Medulla oblongata (tissue), 1 donor: Measurements from ENCODE around the gene DOCK8.

Experiments used
- DNase-seq: peaks from one replicate; pipeline ENCODE4 v3.0.0-alpha.2; 2015; ENCODE audit errors: extremely low spot score

DOCK8 gene

DNA sequence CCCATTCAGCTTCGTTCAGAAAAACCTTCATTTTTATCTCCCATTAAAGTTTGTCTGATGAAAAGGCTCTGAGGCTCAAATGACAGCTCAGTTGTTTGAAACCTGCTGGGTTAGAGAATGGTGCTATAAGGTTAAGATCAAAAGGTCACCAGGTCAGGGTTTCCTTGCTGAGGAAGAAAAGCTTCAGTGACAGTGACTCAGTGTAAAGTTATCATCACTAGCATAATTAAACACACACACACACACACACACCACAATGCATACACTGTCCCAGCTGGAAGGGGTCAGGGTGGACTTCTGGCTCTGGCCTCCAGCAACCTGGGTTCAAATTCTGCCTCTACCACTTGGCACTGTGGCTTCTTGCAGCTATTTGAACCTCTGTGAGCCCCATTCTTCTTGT, 281.1 kb downstream of the DOCK8 start:
- DNase-seq: no peak

- DNase-seq: no peak
Observed at GRCh38 chr9:503326-503725, 288.7 kb downstream of the DOCK8 start.

DNA sequence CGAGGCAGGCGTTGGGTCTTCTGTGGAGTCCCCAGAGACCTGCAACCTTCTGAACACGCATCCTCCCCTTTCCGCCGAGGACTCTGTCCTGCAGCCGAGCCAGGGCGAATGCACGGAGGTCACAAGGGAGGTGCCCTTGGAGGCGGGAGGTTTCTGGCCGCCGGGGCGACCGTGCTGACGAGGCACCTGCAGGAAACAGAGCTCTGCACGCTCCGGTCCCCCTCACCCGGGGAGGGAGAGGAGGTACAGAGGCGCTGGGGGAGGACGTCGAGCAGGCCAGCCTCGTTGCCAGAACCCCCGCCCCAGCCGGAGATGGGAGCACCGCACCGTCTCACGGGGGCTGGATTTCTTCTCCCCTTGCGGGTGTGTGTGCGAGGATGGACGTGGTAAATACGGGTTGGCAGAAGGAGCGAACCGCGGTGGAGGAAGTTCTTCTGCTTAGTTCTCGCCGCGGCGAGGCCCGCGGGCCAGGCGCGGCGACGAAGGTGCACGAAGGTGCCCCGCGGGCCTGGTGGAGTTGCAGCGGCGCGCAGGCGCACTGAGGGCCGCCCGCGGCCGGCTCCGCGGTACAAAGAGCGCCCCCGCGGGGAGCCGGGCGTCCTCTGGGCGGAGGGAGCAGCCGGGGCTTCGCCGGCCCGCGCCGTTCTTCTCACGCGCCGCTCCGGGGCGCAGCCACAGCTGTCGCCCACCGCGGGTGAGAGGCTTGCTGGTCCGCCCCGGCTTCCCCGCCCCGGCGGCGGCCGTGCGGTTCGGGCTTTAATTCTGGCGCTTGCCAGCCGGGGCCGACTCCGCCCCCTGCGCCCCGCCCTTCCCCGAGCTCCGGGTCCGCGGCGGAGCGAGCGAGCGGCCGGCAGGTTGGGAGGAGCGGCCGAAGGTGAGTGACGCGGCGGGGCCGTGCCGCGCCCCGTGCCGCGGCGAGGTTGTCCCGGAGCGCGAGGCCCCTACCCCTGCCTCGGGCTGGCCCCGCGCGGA, 289.5 kb downstream of the DOCK8 start, which contains the start of gene KANK1:
TSS of gene KANK1 (plus strand) at position 815 of the 972 bp plus-strand sequence.
- peak; percentile 79 for DNase-seq

GRCh38 chr9:504921-505740, 290.5 kb downstream of the DOCK8 start:
- peak; percentile 21 for DNase-seq

DNA sequence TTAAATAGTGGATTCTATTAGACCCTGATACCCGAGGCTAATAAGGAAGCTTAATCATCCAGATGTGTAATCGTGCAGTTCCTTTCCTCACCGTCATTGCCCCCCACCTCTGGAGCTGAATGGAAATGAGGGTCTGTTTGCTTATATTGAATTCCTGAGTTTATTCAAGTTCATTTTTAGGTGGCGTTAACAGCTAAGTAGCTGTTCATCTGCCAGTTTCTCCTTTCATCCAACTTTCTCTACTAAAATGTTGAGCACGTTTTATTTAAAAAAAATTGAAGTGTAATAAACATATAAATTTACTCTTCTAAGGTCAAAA, 291.0 kb downstream of the DOCK8 start:
- DNase-seq: no peak

DNA sequence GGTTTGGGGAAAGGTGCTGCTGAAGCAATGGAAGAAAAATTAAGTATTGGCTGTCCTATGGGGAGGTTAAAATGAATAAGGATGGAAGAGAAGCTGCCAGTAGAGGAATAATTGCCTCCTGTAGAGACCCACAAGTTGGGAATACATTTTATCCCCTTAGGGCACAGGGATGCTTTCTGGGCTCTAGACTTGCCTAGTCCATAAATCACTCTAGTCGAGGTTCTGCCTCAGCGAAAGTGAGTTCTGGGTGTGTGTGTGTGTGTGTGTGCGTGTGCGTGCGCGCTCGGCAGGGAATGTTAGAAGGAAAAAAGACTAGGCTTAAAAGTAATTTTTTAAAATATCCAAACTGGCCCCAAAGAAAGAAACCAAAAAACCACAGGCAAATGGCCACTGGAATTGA, 291.6 kb downstream of the DOCK8 start:
- no peak for DNase-seq

DNA sequence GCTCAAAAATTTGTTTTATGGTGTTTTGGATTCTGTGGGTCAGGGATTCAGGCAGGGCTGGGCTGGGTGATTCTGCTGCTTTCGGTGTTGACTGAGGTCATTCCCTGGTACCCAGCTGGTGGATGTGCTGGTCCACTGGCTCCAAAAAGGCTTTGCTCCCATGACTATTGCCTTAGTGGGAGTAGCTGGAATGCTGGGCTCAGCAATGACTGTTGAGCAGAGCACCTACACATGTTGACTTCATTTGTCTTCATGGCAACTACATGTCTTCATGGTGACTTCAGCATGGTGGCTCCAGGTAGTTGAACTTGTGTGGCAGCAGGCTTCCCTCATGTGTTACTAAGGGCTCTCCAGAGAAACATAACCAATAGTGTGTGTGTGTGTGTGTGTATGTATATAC, 297.2 kb downstream of the DOCK8 start:
- DNase-seq: no peak

DNA sequence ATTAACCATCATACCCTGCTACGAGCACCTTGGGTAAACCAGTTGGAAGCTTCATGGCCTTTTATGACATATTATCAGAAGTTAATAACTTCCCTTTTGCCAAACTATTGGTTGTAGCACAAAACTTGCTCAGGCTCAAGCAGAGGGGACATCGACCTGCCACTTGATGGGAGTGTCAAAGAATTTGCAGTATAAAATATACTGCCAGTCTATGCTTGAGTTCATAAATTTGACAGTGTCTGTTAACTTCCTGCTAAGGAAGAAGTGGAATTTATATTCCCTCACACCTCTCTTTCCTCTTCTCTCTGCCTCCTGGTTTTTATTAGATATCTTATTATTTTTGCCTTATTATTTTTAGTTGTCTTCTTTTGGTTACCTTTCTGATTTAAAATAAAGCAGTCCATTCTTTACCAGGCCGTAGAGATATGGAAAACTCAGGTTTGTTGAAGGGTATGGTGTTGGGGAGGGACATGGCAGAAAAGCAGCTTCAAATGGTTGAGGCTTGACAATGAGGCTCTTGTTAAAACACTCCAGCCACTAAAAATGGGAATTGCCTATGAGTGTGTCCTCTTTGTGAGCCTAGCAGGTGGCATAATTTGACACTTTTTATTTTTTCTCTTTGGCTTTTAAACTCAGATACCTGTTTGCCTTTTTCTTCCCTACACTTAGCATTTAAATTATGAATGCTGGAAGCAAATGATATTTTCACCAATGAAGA, 298.0 kb downstream of the DOCK8 start:
- peak; percentile 52 for DNase-seq
